Esophagus squamous epithelium (tissue), 5 donors: ENCODE results near the gene MACROH2A2. TPM values are rescaled to one million over a fixed set of nuclear protein-coding genes. Genes with fewer than 3 reads are reported as not detected.
"Not testable (repeated sequence)": the region's sequence is repeated elsewhere in the genome, so short reads cannot be mapped to it uniquely, and the experiment has no call there.

Experiments used
- DNase-seq: peaks from one replicate; lab custom pipeline; 2025; lab: John Stamatoyannopoulos, UW
- H3K27ac ChIP-seq, 4 donors: fragments of 200-600 bp; sonication (generic); one replicate each; pipeline ENCODE4 v1.5.1; 2016 to 2019; ENCODE audit warnings: mild to moderate bottlenecking in 1 of 4
- H3K27me3 ChIP-seq, 4 donors: fragments of 200-600 bp; sonication (generic); 1 replicate in 3 of 4; 2 replicates in 1 of 4; pipeline versions ENCODE4 v1.5.1 to v1.6.0; 2017 to 2021; ENCODE audit warnings: antibody characterized with exemption in 1 of 4
- H3K36me3 ChIP-seq, 3 donors: fragments of 200-600 bp; sonication (generic); one replicate each; pipeline ENCODE4 v1.5.1; 2016 to 2019
- H3K4me1 ChIP-seq, 3 donors: fragments of 200-600 bp; sonication (generic); one replicate each; pipeline ENCODE4 v1.5.1; 2017 to 2019
- H3K4me3 ChIP-seq, 4 donors: fragments of 200-600 bp; sonication (generic); 1 replicate in 3 of 4; 2 replicates in 1 of 4; pipeline ENCODE4 v1.5.1; 2016 to 2019; ENCODE audit warnings: mild to moderate bottlenecking in 2 of 4, moderate library complexity in 1 of 4
- H3K9me3 ChIP-seq, 3 donors: fragments of 200-600 bp; sonication (generic); one replicate each; pipeline ENCODE4 v1.5.1; 2016 to 2019
- POLR2A ChIP-seq, 4 donors: fragments of 450-650 bp; IDR thresholded peaks; one replicate each; pipeline ENCODE4 v1.6.1; 2017; ENCODE audit warnings: antibody characterized with exemption in 4 of 4, mild to moderate bottlenecking in 4 of 4, moderate library complexity in 3 of 4
- WGBS, 2 donors: methylation state at CpG; one replicate each; pipeline ENCODE4 v1.1.5; 2018; 5-methylcytosine and 5-hydroxymethylcytosine counted together
- intact Hi-C: fragments of 100-400 bp; cut with DNase I; formaldehyde crosslinking; loops from one replicate; pipeline ENCODE4 v1.15.0; 2022
- total RNA-seq, 4 donors: library from RNA; depleted of rRNA; stranded (reverse); fragments of >200 nt; gene quantifications; one replicate each; pipeline ENCODE4 v1.1.0, GENCODE V29; 2016
- TF ChIP-seq, protein P1 (sequence below), 6 experiments: fragments of 450-650 bp in 4 of 6; fragments of 200-600 bp in 2 of 6; sonication (generic) in 2 of 6; IDR thresholded peaks; one replicate each; pipeline ENCODE4 v1.5.1; 2016 to 2019; ENCODE audit warnings: antibody characterized with exemption in 6 of 6, mild to moderate bottlenecking in 4 of 6, moderate library complexity in 4 of 6
- donor health status: DM: yes; HTN: yes; CAD: no.

Gene MACROH2A2
- total RNA-seq, 4 donors from 2014 or later = 19.8 to 32.0 (median 22.4) TPM

DNA sequence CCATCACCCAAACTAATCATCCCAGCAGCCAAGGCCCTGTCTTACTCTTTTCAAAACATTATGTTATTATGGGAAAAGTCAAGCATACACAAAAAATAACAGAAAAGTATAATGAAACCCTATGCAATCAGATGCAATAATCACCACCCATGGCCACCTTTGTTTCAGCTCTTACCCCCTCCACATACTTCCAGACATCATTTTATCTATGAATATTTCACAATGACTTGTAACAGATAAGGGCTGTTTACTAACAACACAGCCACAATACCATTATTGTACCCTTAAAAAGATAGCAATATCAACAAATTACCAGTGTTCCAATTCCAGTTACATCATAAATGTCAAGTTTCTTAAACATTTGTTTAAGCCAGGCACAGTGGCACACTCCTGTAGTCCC lies 44.8 kb downstream of the MACROH2A2 start:
- no peaks in the 10 kb centered on the region for H3K4me1 ChIP-seq
- intact Hi-C loops = no loop called here
- no peak overlapping the region for H3K27ac ChIP-seq
- peaks cover 0 to 99% (median 16%) of the 10 kb centered on the region in 3 donors for H3K36me3 ChIP-seq
- no peak for DNase-seq
- H3K4me3 ChIP-seq = no peak overlapping the region
- H3K9me3 ChIP-seq = no peaks in the 10 kb centered on the region
- TF ChIP-seq POLR2A (IDR thresholded peaks at IDR 0.05) = no peak
- TF ChIP-seq, protein P1, sequence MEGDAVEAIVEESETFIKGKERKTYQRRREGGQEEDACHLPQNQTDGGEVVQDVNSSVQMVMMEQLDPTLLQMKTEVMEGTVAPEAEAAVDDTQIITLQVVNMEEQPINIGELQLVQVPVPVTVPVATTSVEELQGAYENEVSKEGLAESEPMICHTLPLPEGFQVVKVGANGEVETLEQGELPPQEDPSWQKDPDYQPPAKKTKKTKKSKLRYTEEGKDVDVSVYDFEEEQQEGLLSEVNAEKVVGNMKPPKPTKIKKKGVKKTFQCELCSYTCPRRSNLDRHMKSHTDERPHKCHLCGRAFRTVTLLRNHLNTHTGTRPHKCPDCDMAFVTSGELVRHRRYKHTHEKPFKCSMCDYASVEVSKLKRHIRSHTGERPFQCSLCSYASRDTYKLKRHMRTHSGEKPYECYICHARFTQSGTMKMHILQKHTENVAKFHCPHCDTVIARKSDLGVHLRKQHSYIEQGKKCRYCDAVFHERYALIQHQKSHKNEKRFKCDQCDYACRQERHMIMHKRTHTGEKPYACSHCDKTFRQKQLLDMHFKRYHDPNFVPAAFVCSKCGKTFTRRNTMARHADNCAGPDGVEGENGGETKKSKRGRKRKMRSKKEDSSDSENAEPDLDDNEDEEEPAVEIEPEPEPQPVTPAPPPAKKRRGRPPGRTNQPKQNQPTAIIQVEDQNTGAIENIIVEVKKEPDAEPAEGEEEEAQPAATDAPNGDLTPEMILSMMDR (IDR thresholded peaks at IDR 0.05) = no peak
- no peaks in the 10 kb centered on the region for H3K27me3 ChIP-seq

DNA sequence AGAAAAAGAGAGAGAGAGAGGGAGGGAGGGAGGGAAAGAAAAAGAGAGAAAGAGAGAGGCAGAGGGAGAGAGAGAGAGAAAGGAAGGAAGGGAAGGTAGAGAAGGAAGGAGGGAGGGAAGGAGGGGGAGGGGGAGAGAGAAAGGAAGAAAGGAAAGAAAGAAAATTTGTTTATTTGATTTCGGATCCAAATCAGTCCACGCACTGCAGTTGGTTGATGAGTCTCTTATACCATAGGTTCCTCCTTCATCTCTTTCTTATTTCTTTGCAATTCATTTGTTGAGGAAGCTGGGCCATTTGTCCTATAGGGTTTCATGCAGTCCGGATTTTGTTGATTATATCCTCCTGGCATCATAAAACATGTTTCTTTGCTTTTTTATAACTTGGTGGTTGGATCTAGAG lies 45.6 kb downstream of the MACROH2A2 start:
- intact Hi-C loops = no loop called here
- Histone ChIP-seq H3K27me3 (no peaks in the 10 kb centered on the region), H3K4me3 (no peak overlapping the region), H3K4me1 (no peaks in the 10 kb centered on the region), H3K27ac (no peak overlapping the region), H3K36me3 (peaks cover 0 to 99% (median 10%) of the 10 kb centered on the region in 3 donors), H3K9me3 (no peaks in the 10 kb centered on the region)
- no peak for DNase-seq
- WGBS, 2 donors = 80 to 96% methylated on average over 3 of the region's 3 CpGs
- TF ChIP-seq, protein P1 (IDR thresholded peaks at IDR 0.05) = no peak
- no peak for TF ChIP-seq POLR2A (IDR thresholded peaks at IDR 0.05)

DNA sequence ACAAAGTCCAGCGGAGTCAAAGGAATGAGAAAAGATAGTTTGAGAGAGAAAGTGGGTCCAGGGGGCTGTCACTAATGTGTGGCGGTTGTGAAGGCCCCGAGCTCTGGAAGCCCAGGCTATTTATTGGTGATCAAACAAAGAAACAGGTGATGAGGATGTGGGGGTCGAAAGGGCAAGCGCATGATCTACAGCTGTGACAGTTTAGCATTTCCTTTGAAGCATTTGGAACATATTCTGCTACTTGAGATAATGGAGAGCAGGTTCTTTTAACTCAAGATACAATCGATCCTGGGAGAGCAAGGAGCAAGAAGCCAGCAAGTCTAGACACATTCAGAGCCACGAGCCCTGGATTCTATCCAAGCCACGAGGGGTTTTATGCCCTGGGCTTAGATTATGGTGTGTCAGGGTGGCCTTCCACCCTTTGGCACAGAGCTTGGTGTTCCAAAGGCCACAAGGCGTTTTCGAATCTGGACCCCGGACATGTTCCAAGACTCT lies 48.5 kb downstream of the MACROH2A2 start:
- H3K4me3 ChIP-seq, H3K27ac ChIP-seq, DNase-seq, H3K9me3 ChIP-seq, H3K4me1 ChIP-seq, H3K27me3 ChIP-seq, intact Hi-C loops: not testable (repeated sequence)
- peaks cover 0 to 75% (median 0%) of the 10 kb centered on the region in 3 donors for H3K36me3 ChIP-seq
- 82 to 84% methylated on average over 11 of the region's 11 CpGs for WGBS, 2 donors

DNA sequence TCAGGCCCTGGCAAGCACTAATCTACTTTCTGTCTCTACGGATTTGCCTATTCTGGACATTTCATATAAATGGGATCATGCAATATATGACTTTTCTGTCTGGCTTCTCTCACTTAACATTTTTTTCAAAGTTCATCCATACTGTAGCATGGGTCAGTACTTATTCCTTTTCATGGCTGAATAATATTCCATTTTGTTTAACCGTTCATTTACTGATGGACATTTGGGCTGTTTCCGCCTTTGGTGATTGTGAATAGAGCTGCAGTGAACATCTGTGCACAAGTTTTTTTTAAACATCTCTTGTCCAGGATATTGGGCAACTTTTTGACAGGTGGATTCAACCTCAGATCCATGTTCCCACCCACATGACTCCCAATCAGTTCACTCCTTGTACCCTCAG lies 49.0 kb downstream of the MACROH2A2 start:
- 65 to 77% methylated on average over 3 of the region's 3 CpGs for WGBS, 2 donors
- Histone ChIP-seq H3K4me1 (no peaks in the 10 kb centered on the region), H3K9me3 (no peaks in the 10 kb centered on the region)

DNA sequence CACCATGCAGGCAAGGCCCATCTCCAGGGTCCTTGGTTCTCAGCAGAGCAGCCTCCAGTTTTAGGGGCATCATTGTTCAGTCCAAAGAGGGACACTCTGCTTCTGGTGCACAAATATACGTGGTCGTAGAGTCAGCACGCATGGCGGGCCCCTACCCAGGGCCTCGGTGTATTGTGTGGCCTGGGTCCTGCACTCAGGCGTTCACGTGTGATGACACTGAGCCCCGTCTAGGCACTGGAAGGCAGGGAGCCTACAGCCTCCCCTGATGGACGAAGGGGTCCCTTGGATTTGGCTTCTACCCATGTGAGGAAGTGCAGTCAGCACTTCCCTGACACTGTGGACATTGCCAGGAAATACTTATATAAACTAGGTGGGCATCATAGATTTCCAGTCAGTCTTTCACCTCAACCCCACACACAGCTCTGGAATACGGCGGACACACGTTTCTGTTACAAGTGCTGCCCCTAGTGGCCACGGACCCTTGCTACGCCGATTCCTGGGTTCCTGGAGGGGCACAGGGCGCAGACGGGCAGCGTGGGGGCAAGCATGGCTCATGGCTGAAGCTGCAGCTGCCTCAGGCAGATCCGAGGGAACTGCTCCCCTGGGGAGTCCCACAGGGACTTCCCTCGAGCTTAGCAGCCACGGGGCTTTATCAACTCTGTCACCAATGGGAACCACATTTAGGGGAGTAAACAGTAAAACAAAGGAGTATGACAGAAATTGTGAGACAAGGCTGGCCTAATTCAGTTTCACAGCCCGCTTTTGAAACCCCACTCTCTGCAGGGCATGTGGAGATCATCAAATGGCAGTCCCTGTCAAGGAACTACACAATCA lies 54.5 kb downstream of the MACROH2A2 start:
- peaks cover 0 to 56% (median 3%) of the 10 kb centered on the region in 3 donors for H3K36me3 ChIP-seq
- H3K27me3 ChIP-seq = no peaks in the 10 kb centered on the region
- H3K27ac ChIP-seq = no peak overlapping the region
- DNase-seq = no peak
- no peaks in the 10 kb centered on the region for H3K4me1 ChIP-seq
- TF ChIP-seq, protein P1 (IDR thresholded peaks at IDR 0.05) = peak in 3 of 6 experiments; percentile 10 to 36 (median 27)
- no peak for TF ChIP-seq POLR2A (IDR thresholded peaks at IDR 0.05)
- H3K9me3 ChIP-seq = no peaks in the 10 kb centered on the region
- no peak overlapping the region for H3K4me3 ChIP-seq
- 60 to 79% methylated on average over 8 to 12 of the region's 22 CpGs for WGBS, 2 donors
- intact Hi-C loops = no loop called here

More for the DNA sequence above, 49.0 kb downstream of the MACROH2A2 start:
- Histone ChIP-seq H3K36me3 (peaks cover 0 to 69% (median 0%) of the 10 kb centered on the region in 3 donors), H3K27ac (no peak overlapping the region), H3K27me3 (no peaks in the 10 kb centered on the region), H3K4me3 (no peak overlapping the region)
- intact Hi-C loops = no loop called here
- TF ChIP-seq POLR2A (IDR thresholded peaks at IDR 0.05) = no peak
- TF ChIP-seq, protein P1 (IDR thresholded peaks at IDR 0.05) = no peak
- DNase-seq = no peak
